Neural cell (in vitro differentiated cells): Measurements from ENCODE around the gene POC5. TPM values are rescaled to one million over a fixed set of nuclear protein-coding genes. Genes with fewer than 3 reads are reported as not detected.

Source experiments
- polyA plus RNA-seq: library from polyadenylated mRNA; depleted of rRNA; stranded (reverse); fragments of >200 nt; gene quantifications from 2 replicates; pipeline ENCODE4 v1.2.3, GENCODE V29; 2014
- small RNA-seq, 3 experiments: library from RNA; depleted of rRNA; stranded (forward); fragments of <200 nt; gene quantifications; one replicate each; pipeline ENCODE3, GENCODE V24; 2012

POC5 gene
- polyA plus RNA-seq, 1 donor from 2014 or later: 36.1 TPM

Small RNAs within 50 kb of the gene (small RNA-seq; reads per million reads assigned to genes)
- gene RNU6-680P: 0 reads per million in 3 experiments

Other genes starting within 250 kb of the POC5 start
- 20.3 and 24.3 TPM in 2 replicates for gene CERT1, start 205.8 kb downstream of the POC5 start, polyA plus RNA-seq
- 29.0 and 36.4 TPM in 2 replicates for gene POLK, start 205.5 kb downstream of the POC5 start, polyA plus RNA-seq
- gene ANKDD1B, start 106.0 kb downstream of the POC5 start, polyA plus RNA-seq: 0.37 TPM in 1 of 2 replicates, not detected in the other